Measurements from ENCODE around the gene TCF7L1.
"Not testable (repeated sequence)": the region's sequence is repeated elsewhere in the genome, so short reads cannot be mapped to it uniquely, and the experiment has no call there.

The TCF7L1 gene, protein sequence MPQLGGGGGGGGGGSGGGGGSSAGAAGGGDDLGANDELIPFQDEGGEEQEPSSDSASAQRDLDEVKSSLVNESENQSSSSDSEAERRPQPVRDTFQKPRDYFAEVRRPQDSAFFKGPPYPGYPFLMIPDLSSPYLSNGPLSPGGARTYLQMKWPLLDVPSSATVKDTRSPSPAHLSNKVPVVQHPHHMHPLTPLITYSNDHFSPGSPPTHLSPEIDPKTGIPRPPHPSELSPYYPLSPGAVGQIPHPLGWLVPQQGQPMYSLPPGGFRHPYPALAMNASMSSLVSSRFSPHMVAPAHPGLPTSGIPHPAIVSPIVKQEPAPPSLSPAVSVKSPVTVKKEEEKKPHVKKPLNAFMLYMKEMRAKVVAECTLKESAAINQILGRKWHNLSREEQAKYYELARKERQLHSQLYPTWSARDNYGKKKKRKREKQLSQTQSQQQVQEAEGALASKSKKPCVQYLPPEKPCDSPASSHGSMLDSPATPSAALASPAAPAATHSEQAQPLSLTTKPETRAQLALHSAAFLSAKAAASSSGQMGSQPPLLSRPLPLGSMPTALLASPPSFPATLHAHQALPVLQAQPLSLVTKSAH

DNA sequence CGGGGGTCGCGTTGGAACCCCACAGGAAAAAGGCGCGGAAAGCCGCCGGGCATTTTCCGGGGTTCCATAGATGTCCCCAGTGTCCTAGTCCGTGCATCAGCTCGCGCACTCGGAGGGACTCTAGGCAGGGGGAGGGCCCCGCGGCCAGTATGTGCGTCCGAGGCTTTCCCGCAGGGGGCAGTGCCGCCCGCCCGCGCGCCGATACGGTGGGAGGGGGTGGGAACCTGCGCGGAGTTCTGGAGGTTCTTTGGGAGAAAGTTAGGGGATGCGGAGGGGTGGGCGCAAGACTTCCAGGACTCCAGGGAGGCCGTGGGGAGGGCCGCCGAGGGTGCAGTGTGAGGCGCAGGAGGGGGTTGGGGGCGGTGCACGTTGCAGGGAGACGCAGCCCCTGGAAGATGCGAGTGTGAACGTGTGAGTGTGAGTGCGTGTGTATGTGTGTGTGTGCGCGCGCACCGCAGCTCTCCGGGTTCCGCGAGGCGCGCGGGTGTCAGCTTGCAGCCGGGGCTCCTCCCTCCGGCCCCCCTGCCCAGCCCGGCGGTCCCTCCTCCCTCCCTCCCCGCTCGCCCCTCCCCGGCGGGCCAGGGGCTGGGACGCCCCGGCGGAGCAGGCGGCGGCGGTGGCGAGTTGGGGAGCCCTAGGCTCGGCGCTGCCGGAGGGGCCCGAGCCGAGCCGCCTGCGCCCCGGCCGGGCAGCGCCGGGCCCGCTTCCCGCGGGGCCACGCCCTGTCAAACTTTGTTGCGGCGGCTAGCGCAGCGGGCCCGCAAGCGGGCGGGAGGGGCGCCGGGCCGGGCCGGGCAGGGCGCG, at the start of gene TCF7L1:
Gene TCF7L1 (plus strand): TSS at position 559 of the 804 bp plus-strand sequence. CDS start 293 bp downstream, outside the sequence.
- peak; percentile 69 for DNase-seq (ENCODE audit: low spot score)

DNA sequence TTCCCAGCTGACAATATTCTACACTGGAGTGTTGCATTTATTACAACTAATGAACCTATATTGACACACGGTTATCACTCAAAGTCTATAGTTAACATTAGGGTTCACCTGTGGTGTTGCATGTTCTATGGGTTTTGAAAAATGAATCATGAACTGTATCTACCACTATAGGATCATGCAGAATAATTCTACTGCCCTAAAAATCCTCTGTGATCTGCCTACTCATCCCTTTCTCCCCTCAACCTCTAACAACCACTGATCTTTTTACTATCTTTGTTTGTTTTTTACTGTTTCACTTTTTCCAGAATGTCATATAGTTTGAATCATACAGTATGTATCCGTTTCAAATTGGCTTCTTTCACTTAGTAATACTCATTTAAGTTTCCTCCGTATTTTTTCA, 47.6 kb upstream of the TCF7L1 start:
- no peak for DNase-seq (ENCODE audit: low spot score)

DNA sequence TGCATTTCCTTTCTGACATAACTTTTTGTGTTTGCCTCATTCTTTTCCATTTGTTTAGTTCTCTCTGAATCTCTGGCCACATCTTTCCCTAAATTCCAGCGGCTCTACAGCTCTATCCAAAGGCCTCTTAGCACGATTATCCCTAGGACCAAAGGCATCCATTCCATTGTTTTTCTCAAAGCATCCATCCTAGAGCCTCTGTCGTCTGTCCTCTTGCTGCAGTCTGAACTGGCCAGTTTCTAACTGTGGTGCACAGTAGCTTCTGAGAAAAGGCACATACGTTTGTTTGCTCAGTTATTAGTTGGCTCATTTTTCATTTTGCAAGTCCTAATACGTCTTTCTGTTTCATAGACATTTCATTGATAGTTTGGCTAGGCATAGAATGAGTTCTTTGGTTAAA, 45.7 kb upstream of the TCF7L1 start:
- no peak for DNase-seq (ENCODE audit: low spot score)

DNA sequence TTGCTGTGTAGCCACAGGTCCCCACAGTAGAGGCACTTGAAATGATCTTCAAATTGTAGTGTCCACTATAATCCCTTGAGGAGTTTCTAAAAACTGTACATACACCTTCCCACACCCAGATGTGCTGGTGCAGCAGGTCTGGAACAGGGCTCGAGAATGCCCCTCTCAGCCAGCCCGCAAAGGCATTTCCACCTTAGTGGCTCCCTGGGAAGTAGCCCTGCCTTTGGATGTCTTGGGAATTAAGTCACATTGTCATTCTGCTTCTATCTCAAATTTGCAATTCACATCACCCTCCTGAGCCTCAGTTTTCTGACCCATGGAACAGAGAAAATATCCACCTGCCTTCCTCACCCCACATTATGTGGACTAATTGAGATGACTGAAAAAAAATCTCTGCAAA, 44.3 kb upstream of the TCF7L1 start:
- no peak for DNase-seq (ENCODE audit: low spot score)

DNA sequence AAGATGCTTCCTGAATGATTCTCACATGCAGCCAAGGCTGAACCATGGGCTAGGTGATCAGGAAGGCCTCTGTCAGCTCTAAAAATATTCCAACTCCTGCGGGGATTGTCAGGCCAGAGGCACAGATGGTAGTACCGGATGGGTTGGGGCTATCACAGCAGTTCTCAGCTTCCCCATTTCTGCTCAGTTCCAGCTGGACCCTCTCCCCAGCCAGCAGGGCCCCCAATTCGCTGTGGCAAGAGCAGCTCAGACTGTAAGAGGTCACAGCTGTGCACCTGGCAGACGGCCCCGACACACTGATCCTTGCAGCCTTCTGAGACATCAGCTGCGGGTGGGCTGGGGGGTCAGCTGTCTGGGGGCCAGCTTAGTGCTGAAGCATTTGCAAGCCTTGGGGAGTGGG, 43.6 kb upstream of the TCF7L1 start:
- DNase-seq (ENCODE audit: low spot score), result no peak

DNA sequence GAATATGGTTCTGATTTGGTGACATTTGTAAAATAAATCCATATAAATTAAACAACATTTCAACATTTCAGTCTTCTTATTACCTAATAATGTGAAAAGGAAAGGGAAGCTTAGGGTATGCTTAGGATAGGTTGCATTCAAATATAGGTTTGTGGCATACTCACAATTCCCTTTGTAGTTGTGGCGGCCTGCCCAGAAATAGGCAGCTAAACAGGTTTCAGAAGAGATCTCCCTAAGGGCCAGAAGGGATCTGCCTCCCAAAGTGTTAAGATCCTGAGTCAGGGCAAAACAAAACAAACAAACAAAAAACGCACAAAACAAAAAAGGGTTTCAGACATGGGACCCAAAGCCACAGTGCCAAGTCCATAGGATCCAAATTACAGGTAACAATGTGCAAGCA, 41.4 kb upstream of the TCF7L1 start:
- no peak for DNase-seq (ENCODE audit: low spot score)

DNA sequence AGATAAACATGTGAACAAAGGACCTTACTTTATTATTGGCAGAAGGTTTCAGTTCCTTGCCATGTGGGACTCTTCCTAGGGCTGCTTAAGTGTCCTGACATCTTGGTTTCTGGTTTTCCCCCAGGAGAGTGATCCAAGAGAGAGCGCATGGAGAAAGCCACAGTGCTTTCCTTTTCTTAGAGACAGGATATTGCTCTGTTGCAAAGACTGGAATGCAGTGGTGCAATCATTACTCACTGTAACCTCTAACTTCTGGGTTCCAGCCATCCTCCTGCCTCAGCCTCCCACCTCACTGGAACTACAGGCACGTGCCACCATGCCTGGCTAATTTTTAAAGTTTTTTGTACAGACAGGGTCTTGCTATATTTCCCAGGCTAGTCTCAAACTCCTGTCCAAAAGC, 38.1 kb upstream of the TCF7L1 start:
- DNase-seq (ENCODE audit: low spot score), result no peak

DNA sequence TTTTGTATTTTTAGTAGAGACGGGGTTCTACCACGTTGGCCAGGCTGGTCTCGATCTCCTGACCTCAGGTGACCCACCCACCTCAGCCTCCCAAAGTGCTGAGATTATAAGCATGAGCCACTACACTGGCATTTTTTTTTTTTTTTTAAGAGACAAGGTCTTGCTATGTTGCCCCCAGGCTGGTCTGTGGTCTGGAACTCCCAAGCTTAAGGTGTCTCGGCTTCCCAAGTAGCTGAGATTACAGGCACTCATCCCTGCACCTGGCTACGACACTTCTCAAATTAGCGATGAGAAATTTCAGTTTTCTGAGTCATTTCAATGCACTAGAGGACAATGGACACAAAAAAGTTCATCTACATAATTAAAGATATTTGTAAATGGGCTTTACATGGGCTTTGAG, 36.6 kb upstream of the TCF7L1 start:
- DNase-seq (ENCODE audit: low spot score), result no peak

DNA sequence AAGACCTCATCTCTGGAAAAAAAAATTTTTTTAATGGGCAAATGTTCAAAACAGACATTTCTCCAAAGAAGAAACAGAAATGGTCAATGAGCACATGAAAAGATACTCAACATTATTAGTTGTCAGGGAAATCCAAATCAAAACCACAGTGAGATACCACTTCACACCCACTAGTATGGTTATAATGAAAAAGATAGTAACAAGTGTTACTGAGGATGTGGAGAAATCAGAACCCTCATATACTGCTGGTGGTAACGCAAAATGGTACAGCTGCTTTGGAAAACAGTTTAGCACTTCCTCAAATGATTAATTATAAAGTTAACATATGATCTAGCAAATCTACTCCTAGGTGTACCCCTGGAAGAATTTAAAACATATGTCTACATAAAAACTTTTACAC, 29.0 kb upstream of the TCF7L1 start:
- DNase-seq (ENCODE audit: low spot score), result no peak

DNA sequence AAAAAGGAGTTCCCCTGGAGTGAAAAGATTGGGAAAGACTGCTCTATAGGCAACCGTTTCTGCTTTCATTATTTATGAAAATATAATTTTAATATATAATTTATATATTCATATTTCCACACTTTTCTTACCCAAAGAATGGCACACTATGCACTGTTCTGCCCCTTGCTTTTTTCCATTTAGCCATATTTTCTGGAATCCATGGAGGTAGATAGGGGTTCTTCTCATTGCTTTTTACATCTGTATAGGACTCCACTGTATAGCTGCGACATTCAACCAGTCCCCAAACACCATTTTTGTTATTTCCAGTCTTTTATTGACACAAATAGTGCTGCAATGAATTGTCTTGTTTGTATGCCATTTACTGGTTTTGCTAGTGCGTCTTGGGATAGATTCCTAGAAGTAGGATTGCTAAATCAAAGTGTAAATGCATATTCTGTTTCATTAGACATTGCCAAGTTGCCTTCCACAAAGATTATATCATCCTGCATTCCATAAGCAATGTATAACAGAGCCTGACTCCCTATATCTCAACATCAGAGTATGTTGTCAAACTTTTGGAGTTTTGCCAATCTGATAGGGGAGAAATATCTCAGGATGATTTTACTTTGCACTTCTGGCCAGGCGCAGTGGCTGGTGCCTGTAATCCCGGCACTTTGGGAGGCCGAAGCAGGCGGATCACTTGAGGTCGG, 26.6 kb upstream of the TCF7L1 start:
- no peak for DNase-seq (ENCODE audit: low spot score)

DNA sequence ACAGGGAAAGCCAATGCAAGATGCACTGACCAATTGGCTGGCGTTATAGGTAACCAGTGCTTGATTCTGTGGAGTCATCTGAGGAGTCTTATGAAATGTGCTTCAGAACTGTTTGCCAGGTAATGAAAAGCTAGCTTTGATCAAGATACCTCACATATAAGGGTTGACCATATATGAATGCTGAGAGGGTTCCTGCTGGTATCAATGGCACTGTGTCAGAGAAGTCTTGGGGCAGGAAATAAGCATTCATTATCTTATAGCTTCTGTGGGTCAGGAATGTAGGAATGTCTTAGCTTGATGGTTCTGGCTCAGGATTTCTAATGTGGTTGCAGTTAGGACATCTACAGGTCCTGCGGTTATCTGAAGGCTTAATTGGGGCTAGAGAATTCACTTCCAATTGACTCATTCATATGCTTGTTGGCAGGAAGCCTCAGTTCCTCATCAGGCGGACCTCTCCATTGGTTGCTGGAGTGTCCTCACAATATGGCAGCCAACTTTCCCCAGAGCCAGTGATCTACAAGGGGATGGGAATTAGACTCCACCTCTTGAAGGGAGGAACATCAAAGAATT, 22.1 kb upstream of the TCF7L1 start:
- DNase-seq (ENCODE audit: low spot score), result no peak

DNA sequence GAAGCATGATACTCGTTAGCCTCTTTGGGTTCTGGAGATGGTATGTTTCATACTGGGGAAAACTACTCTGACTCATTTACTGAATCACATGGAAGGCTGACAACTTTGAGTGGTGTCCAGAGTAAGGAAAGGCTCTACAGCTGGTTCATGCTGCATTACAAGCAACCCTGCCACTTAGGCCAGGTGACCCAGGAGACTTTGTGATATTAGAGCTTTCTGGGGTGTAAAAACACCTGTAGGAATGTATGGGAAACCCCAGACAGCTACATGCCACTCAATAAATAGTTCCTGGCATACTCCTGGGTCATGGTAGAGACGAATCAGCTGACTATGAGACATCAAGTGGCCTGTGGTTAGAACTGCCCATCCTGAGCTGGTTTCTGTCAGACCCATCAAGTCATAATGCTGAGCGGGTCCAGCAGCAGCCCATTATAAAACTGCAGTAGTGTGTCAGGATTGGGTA, 21.3 kb upstream of the TCF7L1 start:
- no peak for DNase-seq (ENCODE audit: low spot score)

DNA sequence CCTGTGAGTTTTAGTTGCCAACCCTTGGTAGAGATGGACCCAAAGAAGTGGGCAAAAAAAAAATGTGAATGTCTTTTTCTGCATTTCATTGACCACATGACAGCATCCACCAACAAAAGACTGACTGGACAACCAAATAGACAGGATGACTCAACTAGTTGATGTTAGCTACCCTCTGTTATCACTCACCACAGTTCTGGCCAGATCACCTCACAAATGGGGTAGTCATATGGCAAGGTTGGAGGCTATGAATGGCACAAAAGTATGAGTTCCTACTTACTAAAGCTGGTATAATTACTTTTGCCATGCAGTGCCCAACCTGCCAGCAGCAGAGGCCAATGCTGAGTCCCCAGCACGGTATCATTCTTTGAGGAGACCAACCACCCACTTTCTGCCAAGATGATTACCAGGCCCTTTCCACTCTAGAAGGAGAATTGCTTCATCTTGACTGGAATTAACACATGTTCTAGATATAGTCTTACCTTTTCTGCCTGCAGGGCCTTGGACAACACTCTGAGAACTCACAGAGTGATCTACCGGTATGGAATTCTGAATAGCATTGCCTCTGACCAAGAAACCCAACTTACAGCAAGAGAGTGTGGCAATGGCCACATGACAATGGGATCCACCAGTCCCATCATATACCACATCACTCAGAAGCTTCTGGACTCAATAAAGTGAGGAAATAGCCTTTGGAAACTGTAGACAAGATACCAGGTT, 20.1 kb upstream of the TCF7L1 start:
- peak; percentile 40 for DNase-seq (ENCODE audit: low spot score)

DNA sequence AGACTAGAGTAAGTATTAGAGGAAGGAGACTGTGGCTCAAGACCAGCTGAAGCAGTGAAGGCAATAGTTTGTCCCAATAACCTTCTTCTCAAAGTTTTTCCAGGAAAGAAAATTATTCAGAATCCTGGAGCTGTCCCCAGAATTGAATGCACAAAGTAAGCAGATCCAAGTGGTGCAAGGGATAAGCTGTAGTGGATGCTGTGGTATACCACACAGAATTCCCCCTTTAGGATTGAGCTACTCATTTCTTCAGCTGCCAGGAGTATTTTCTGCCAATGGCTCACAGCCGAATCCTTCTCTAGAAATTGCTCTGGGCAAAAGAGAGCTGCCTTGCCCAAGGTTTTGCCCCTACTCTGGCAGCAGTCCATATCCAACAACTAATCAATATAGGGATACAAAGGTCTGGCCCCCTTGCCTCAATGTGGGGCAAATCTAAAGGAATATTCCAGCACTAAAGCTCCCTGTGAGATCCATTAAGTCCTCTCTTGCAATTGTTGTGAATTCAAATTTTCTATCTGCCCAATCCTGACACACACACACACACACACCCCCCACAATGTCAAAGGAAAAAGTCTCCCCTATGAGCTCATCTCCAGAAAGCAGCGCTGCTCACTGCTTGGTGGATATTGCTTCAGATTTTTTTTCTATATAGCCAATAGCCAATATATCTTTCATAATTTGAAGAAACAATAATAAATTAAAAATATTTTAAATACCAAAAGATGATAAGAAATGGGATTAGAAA, 18.4 kb upstream of the TCF7L1 start:
- no peak for DNase-seq (ENCODE audit: low spot score)

DNA sequence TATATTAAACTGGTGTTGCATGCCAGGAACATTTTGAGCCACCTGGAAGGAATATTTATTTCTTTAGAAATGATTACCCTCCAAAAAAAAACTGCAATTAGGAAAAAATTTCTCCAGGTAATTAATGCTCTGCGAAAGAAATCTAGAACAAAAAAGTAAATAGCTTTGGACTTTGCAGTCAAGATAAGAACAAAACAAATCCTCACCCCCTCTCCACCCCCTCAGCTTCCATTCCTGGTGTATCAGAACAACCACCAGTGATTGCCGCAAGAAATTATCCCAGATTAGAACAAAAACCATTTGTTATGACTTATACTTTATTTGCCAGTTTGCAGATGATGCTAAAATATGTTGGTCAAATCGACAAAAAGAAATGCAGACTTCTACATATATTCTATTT, 17.0 kb upstream of the TCF7L1 start:
- DNase-seq (ENCODE audit: low spot score), result no peak

DNA sequence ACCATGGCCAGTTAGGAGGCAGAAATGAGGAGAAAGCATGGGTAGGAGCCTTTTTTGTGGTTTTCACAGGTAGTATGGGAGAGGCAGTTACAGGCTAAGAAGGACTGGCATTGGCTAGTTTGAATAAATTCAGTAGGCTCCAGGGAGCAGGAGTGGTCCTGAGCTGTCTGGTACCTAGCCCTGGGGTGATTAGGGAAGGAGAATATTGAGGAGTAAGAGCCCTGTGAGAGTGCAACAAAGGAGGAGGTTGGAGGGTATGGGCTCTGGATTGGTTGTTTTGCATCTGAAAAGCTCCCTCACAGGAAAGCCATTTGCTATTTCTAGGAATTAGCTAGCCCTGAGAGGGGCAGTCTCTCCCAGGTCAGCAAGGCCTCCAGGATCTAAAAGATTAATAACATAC, 13.3 kb upstream of the TCF7L1 start:
- DNase-seq (ENCODE audit: low spot score), result no peak

DNA sequence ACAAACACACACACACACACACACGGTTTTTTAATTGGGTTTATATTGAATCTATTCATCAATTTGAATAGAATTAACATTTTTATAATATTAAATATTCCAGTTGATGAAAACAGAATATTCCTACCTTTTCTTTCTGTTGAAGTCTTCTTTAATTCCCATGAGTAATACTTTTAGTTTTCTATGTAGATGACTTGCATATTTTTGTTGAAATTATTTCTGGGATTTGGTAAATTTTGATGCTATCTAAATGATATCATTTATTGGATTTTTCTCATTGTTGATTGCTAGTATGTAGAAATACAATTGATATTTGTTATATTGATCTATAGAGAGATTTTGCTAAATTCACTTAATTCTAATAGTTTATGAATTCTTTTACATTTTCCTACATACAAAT, 12.8 kb upstream of the TCF7L1 start:
- DNase-seq (ENCODE audit: low spot score), result no peak

DNA sequence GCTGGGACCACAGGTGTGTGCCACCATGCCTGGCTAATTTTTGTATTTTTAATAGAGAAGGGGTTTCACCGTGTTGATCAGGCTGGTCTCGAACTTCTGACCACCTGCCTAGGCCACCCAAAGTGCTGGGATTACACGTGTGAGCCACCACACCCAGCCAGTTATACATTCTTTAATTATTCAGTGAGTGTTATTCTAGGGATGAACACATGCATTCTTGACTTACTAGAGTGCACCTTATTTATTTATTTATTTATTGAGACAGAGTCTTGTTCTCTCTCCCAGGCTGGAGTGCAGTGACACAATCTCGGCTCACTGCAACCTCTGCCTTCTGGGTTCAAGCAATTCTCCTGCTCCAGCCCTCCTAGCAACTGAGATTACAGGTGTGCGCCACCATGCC, 6.7 kb upstream of the TCF7L1 start:
- DNase-seq (ENCODE audit: low spot score), result not testable (repeated sequence)

DNA sequence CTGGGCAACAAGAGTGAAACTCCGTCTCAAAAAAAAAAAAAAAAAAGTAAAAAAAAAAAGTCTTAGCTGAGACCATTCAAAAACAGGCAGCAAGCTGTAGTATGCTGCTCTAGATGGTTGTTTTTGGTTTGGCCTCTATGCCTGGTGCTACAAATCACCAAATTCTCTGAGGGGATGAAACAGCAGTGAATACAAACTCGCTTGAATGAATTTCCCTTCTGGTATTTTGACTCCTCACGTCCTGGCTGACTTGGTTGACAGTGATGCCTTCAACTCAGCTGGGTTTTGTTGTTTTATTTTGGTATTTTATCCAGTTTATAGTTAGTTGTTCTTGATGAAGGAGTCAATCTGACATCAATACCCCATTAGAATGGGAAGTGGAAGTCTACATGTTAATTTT, 3.3 kb upstream of the TCF7L1 start:
- no peak for DNase-seq (ENCODE audit: low spot score)

DNA sequence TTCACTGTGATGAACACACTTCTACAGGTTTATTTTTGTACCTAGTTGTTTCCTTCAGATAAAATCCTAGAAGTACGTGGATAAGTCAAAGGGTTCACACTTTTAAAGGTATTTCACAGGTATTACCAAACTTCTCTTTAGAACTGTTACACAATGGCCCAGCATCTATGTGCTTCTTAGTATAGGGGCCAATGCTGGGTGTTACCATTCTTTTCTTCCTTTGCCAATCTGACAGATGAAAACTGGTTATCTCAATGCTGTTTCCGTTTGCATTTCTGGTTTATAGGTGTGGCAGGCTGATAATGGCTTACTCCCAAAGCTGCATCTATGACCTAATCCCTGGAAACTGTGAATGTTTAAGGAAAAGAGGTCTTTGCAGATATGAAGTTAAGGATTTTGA, 2.8 kb upstream of the TCF7L1 start:
- no peak for DNase-seq (ENCODE audit: low spot score)

DNA sequence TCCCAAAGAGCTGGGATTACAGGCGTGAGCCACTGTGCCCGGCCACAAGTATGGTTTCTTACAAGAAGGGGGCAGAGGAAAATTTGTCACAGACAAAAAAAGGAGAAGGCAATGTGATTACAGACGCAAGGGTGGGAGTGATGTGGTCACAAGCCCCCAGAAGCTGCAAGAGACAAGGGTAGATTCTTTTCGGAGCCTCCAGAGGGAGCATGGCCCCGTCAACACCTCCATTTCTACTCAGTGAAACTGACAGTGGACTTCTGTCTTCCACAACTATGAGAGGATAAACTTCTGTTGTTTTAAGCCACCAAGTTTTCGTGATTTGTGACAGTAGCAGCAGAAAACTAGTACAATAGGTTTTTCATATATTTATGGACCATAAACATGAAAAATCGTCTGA, 2.1 kb upstream of the TCF7L1 start:
- DNase-seq (ENCODE audit: low spot score), result no peak
